K562 (cell line): ENCODE results near the gene ST6GALNAC2. TPM values are rescaled to one million over a fixed set of nuclear protein-coding genes. Genes with fewer than 3 reads are reported as not detected.

Experiments used
- CCAR2 ChIP-seq: fragments of 200-400 bp; formaldehyde crosslinking; IDR thresholded peaks from 2 replicates; pipeline ENCODE4 v1.6.1; 2017; ENCODE audit warnings: mild to moderate bottlenecking, low read depth, low read length
- MBD2 ChIP-seq: sonication (generic); IDR thresholded peaks from 2 replicates; pipeline ENCODE4 v1.6.1; 2016; ENCODE audit warnings: low read depth, borderline replicate concordance
- TAF1 ChIP-seq: IDR thresholded peaks from 2 replicates; pipeline ENCODE4 v1.6.1; 2011; ENCODE audit warnings: mild to moderate bottlenecking, low read length, moderate library complexity; ENCODE audit not compliant: insufficient read depth, control insufficient read depth, severe bottlenecking; ENCODE audit errors: extremely low read depth
- ZKSCAN1 ChIP-seq: fragments of 150-350 bp; IDR thresholded peaks from 2 replicates; pipeline ENCODE4 v1.6.1; 2016; ENCODE audit warnings: low read depth, low read length
- ZNF668 ChIP-seq: fragments of 250-450 bp; sonication (Bioruptor Pico); IDR thresholded peaks from 2 replicates; pipeline ENCODE4 v1.8.0; 2022; ENCODE audit warnings: mild to moderate bottlenecking, inconsistent platforms
- ZNF77 ChIP-seq: fragments of 250-450 bp; sonication (Bioruptor Pico); IDR thresholded peaks from 2 replicates; pipeline ENCODE4 v1.5.0; 2020
- polyA plus RNA-seq, 8 experiments: library from polyadenylated mRNA; depleted of rRNA in 4 of 8; stranded (reverse) in 5 of 8; unstranded in 3 of 8; fragments of >200 nt; fragmentation: Nextera tagmentation in 2 of 8; fragmentation: Illumina TruSeq in 1 of 8; extraction: Ambion mirVana in 2 of 8; extraction: Trizol in 1 of 8; gene quantifications; 2 replicates each; pipeline versions ENCODE4 v1.2.1 to v1.2.3, GENCODE V29; 2011 to 2014; ENCODE audit warnings: inconsistent platforms in 1 of 8, missing spikeins in 1 of 8
- total RNA-seq, 7 experiments: library from RNA; depleted of rRNA in 6 of 7; stranded (reverse); fragments of >200 nt in 6 of 7; fragmentation: Illumina TruSeq in 2 of 7; extraction: Trizol in 2 of 7; gene quantifications; 2 replicates each; pipeline versions ENCODE4 v1.2.1 to v1.2.3, GENCODE V29; 2011 to 2021; ENCODE audit warnings: low replicate concordance in 1 of 7
- TF ChIP-seq, protein P1 (sequence below): fragments of 250-450 bp; sonication (Bioruptor Pico); IDR thresholded peaks from 2 replicates; pipeline ENCODE4 v1.5.0; 2022; ENCODE audit warnings: mild to moderate bottlenecking
- TF ChIP-seq, protein P2 (sequence below): sonication (generic); IDR thresholded peaks from 2 replicates; pipeline ENCODE4 v1.6.1; 2016

The ST6GALNAC2 gene
- total and polyA plus RNA-seq, 9 of the 15 experiments (the other 6 are each of a cell fraction or from before 2014, with no cell fraction given) = 0.18 TPM; not detected in 8

DNA sequence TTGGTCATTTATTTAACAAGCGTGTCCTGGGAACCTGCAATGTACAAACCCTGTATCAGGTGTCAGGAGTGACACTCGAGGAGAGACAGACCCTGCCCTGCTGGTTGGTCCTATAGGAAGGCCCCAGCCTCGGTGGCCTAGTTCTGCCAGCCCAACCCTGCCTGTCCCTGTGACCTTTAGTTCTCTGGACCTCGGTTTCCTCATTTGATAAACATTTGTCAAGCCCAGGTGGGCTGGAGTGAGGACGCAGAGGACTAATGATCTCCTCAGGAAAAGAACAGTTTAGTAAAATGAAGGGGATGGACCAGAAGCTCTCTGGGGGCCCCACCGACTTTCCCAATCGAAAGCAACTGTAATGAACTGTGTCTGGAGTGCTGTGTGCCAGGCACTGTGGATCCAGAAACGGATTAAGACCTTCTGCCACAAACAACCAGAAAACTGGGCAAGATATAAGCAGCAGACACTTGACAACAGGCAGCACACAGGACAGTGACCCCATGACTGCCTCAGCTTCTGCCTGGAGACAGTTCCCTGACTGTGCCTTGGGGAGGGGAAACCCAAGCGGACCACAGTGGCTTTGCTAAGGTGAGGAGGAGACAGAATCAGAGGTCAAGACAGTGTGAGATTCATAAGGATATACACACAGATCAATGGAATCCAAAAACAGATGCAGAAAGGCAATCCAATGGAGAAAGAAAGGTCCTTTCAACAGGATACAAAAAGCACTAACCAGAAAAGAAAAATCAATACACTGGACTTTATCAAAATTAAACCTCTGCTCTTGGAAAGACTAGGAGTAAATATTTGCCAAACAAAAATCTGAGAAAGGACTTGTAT, 37.1 kb downstream of the ST6GALNAC2 start (continued):
- TF ChIP-seq, protein P1, sequence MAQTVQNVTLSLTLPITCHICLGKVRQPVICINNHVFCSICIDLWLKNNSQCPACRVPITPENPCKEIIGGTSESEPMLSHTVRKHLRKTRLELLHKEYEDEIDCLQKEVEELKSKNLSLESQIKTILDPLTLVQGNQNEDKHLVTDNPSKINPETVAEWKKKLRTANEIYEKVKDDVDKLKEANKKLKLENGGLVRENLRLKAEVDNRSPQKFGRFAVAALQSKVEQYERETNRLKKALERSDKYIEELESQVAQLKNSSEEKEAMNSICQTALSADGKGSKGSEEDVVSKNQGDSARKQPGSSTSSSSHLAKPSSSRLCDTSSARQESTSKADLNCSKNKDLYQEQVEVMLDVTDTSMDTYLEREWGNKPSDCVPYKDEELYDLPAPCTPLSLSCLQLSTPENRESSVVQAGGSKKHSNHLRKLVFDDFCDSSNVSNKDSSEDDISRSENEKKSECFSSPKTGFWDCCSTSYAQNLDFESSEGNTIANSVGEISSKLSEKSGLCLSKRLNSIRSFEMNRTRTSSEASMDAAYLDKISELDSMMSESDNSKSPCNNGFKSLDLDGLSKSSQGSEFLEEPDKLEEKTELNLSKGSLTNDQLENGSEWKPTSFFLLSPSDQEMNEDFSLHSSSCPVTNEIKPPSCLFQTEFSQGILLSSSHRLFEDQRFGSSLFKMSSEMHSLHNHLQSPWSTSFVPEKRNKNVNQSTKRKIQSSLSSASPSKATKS (CRISPR knock-in tag) = no peak
- TF ChIP-seq ZNF668 (no peak), MBD2 (no peak), ZKSCAN1 (no peak), TAF1 (no peak), ZNF77 (no peak), CCAR2 (no peak)
- TF ChIP-seq, protein P2, sequence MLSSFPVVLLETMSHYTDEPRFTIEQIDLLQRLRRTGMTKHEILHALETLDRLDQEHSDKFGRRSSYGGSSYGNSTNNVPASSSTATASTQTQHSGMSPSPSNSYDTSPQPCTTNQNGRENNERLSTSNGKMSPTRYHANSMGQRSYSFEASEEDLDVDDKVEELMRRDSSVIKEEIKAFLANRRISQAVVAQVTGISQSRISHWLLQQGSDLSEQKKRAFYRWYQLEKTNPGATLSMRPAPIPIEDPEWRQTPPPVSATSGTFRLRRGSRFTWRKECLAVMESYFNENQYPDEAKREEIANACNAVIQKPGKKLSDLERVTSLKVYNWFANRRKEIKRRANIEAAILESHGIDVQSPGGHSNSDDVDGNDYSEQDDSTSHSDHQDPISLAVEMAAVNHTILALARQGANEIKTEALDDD = no peak
- TF ChIP-seq, all 486 proteins: peak for 0
